ENCODE measurements around the gene MYO18A.

Gene MYO18A

GRCh38 chr17:29086628-29087332, 93.4 kb downstream of the MYO18A start:
- Mint-ChIP-seq H3K9me3 (no peaks in the 10 kb centered on the region), H3K27ac (peak overlapping the region; percentile 16 to 59), H3K36me3 (ENCODE audit: insufficient read depth) (peaks cover 72% of the 10 kb centered on the region), H3K4me1 (ENCODE audit: low read depth in 2 of 2) (no peaks in the 10 kb centered on the region), H3K27me3 (no peaks in the 10 kb centered on the region), H3K4me3 (no peak overlapping the region)
- ATAC-seq (replicated peaks) = no peak
- no peak for DNase-seq

GRCh38 chr17:29085223-29085622, 95.0 kb downstream of the MYO18A start:
- no peak overlapping the region for H3K4me3 Mint-ChIP-seq
- peaks cover 69% of the 10 kb centered on the region for H3K36me3 Mint-ChIP-seq (ENCODE audit: insufficient read depth)
- no peaks in the 10 kb centered on the region for H3K9me3 Mint-ChIP-seq
- DNase-seq (no peak), ATAC-seq (replicated peaks) (no peak)
- no peak overlapping the region for H3K27ac Mint-ChIP-seq
- H3K27me3 Mint-ChIP-seq = no peaks in the 10 kb centered on the region
- no peaks in the 10 kb centered on the region for H3K4me1 Mint-ChIP-seq (ENCODE audit: low read depth in 2 of 2)

- Mint-ChIP-seq H3K36me3 (ENCODE audit: insufficient read depth) (peaks cover 69% of the 10 kb centered on the region), H3K9me3 (no peaks in the 10 kb centered on the region), H3K4me1 (ENCODE audit: low read depth in 2 of 2) (peaks cover 0 to 3% of the 10 kb centered on the region in 2 donors), H3K4me3 (no peak overlapping the region), H3K27ac (peak overlapping the region in 1 of 2 donors; percentile 39), H3K27me3 (no peaks in the 10 kb centered on the region)
- DNase-seq (no peak), ATAC-seq (replicated peaks) (no peak)
Observed at GRCh38 chr17:29084541-29085146, 95.6 kb downstream of the MYO18A start.

DNA sequence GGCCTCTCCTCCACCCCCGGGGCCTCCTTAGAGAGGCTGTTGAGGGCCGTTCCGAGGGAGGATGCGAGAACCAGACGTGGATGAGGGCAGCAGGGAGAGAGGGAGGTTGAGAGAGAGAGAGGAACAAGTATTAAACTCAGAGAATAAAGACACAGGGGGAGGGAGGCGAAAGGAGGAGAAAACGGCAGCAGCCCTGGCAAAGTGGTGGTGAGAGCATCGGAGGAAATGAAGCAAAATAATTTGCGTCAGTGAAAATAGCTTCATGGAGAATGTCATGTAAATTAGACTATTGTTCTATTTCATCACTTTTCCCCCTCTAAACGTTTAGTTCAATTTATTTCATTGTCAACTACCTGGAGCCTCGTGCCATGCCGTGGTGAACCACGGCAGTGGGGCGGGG, 99.2 kb downstream of the MYO18A start:
- H3K27me3 Mint-ChIP-seq = no peaks in the 10 kb centered on the region
- peak overlapping the region in 1 of 2 donors; percentile 64 for H3K27ac Mint-ChIP-seq
- H3K4me1 Mint-ChIP-seq (ENCODE audit: low read depth in 2 of 2) = peaks cover 3 to 4% of the 10 kb centered on the region in 2 donors
- no peak overlapping the region for H3K4me3 Mint-ChIP-seq
- no peaks in the 10 kb centered on the region for H3K9me3 Mint-ChIP-seq
- no peak for DNase-seq
- H3K36me3 Mint-ChIP-seq (ENCODE audit: insufficient read depth) = peaks cover 45% of the 10 kb centered on the region
- ATAC-seq (replicated peaks) = no peak

- Mint-ChIP-seq H3K36me3 (ENCODE audit: insufficient read depth) (peaks cover 41% of the 10 kb centered on the region), H3K9me3 (no peaks in the 10 kb centered on the region), H3K27ac (no peak overlapping the region), H3K4me1 (ENCODE audit: low read depth in 2 of 2) (peaks cover 8% of the 10 kb centered on the region in 2 donors), H3K27me3 (no peaks in the 10 kb centered on the region), H3K4me3 (no peak overlapping the region)
- no peak for DNase-seq
- no peak for ATAC-seq (replicated peaks)
Observed at GRCh38 chr17:29080323-29080722, 99.9 kb downstream of the MYO18A start.

DNA sequence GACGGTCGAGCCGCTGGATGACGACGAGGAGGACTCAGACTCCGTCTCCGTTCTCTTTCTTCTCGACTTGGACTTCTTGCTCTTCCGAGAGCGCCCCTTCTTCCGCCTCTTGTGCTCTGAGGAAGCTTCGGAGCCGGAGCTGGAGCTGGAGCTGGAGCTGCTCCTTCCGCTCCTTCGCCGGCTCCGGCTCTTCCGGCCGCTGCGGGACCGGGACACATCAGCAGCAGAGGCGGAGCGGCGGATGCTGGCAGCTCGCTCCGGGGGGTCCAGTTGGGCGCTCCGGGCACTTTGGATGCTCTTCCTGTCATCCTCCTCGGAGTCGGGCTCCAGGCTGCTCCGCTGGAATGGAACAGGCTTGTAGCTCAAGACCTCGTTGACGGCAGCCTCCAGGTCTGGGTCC, 100.3 kb downstream of the MYO18A start:
- no peak overlapping the region for H3K27ac Mint-ChIP-seq
- H3K27me3 Mint-ChIP-seq = no peaks in the 10 kb centered on the region
- ATAC-seq (replicated peaks) (no peak), DNase-seq (no peak)
- peaks cover 37% of the 10 kb centered on the region for H3K36me3 Mint-ChIP-seq (ENCODE audit: insufficient read depth)
- H3K4me1 Mint-ChIP-seq (ENCODE audit: low read depth in 2 of 2) = peaks cover 8% of the 10 kb centered on the region in 2 donors
- H3K9me3 Mint-ChIP-seq = no peaks in the 10 kb centered on the region
- no peak overlapping the region for H3K4me3 Mint-ChIP-seq

GRCh38 chr17:29079433-29079832, 100.8 kb downstream of the MYO18A start:
- ATAC-seq (replicated peaks) = no peak
- no peak overlapping the region for H3K27ac Mint-ChIP-seq
- H3K36me3 Mint-ChIP-seq (ENCODE audit: insufficient read depth) = peaks cover 33% of the 10 kb centered on the region
- H3K4me1 Mint-ChIP-seq (ENCODE audit: low read depth in 2 of 2) = peaks cover 8 to 12% of the 10 kb centered on the region in 2 donors
- DNase-seq = no peak
- no peak overlapping the region for H3K4me3 Mint-ChIP-seq
- no peaks in the 10 kb centered on the region for H3K9me3 Mint-ChIP-seq
- H3K27me3 Mint-ChIP-seq = no peaks in the 10 kb centered on the region

- Mint-ChIP-seq H3K27ac (peak overlapping the region in 1 of 2 donors; percentile 46), H3K36me3 (ENCODE audit: insufficient read depth) (peaks cover 23% of the 10 kb centered on the region)
- ATAC-seq (replicated peaks) = no peak
Observed at GRCh38 chr17:29078183-29079045, 101.8 kb downstream of the MYO18A start.

DNA sequence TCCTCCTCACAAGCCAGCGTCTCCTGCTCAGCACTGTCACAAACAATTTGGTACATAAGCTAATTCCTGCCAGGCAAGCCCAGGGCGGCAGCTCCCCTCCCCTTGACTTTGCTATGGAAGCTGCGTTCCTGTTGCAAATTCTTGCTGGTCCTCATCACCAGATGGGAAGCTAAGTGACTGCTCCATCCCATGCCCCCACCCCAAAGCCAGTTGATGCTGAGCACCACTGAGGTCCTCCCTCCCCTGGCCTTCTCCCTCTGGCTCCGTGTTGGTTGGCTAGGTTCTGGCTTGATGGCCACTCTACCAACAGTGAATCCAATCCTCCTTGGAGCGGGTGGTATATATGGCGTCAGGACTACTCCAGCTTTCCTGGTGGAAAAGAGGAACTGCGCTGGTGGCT, 102.9 kb downstream of the MYO18A start:
- peaks cover 15 to 17% of the 10 kb centered on the region in 2 donors for H3K4me1 Mint-ChIP-seq (ENCODE audit: low read depth in 2 of 2)
- ATAC-seq (replicated peaks) = no peak
- no peaks in the 10 kb centered on the region for H3K9me3 Mint-ChIP-seq
- H3K27me3 Mint-ChIP-seq = no peaks in the 10 kb centered on the region
- peak overlapping the region in 1 of 2 donors; percentile 82 for H3K27ac Mint-ChIP-seq
- H3K4me3 Mint-ChIP-seq = no peak overlapping the region
- peaks cover 23% of the 10 kb centered on the region for H3K36me3 Mint-ChIP-seq (ENCODE audit: insufficient read depth)
- DNase-seq = no peak

More at GRCh38 chr17:29078183-29079045, 101.8 kb downstream of the MYO18A start:
- H3K4me1 Mint-ChIP-seq (ENCODE audit: low read depth in 2 of 2) = peaks cover 8 to 15% of the 10 kb centered on the region in 2 donors
- no peaks in the 10 kb centered on the region for H3K27me3 Mint-ChIP-seq
- H3K4me3 Mint-ChIP-seq = no peak overlapping the region
- H3K9me3 Mint-ChIP-seq = no peaks in the 10 kb centered on the region
- no peak for DNase-seq

DNA sequence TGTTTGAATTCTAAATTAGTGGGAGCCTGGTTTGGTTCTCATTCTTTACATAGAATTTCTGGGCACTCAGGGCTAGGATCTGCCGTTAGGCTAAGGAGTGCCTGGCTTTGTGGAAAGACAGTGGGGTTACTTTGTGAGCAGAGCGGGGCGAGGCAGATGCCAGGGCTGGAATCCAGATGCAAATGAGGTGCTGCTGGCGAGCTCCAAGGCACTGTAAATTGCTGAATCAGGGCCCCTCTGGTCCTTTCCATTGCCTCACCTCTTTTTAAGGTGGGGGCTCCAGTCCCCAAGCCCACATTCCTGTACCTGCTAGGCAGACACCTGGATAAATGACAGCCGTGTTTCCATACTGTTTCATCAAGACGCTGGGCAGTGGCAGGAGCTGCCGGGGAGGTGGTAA, 103.5 kb downstream of the MYO18A start:
- Mint-ChIP-seq H3K27ac (peak overlapping the region in 1 of 2 donors; percentile 82), H3K36me3 (ENCODE audit: insufficient read depth) (peaks cover 21% of the 10 kb centered on the region), H3K4me1 (ENCODE audit: low read depth in 2 of 2) (peaks cover 15 to 17% of the 10 kb centered on the region in 2 donors), H3K9me3 (no peaks in the 10 kb centered on the region), H3K27me3 (no peaks in the 10 kb centered on the region), H3K4me3 (no peak overlapping the region)
- DNase-seq (no peak), ATAC-seq (replicated peaks) (no peak)

GRCh38 chr17:29076087-29076486, 104.1 kb downstream of the MYO18A start:
- H3K4me1 Mint-ChIP-seq (ENCODE audit: low read depth in 2 of 2) = peaks cover 15 to 17% of the 10 kb centered on the region in 2 donors
- no peak overlapping the region for H3K4me3 Mint-ChIP-seq
- H3K27me3 Mint-ChIP-seq = no peaks in the 10 kb centered on the region
- DNase-seq = no peak
- peak overlapping the region; percentile 38 to 76 for H3K27ac Mint-ChIP-seq
- H3K36me3 Mint-ChIP-seq (ENCODE audit: insufficient read depth) = peaks cover 15% of the 10 kb centered on the region
- no peak for ATAC-seq (replicated peaks)
- no peaks in the 10 kb centered on the region for H3K9me3 Mint-ChIP-seq

- ATAC-seq (replicated peaks) (peak; percentile 91), DNase-seq (peak in 2 of 3 experiments; percentile 11 to 27)
- Mint-ChIP-seq H3K4me3 (peak overlapping the region in 1 of 2 donors; percentile 27), H3K36me3 (ENCODE audit: insufficient read depth) (peaks cover 8% of the 10 kb centered on the region), H3K27me3 (no peaks in the 10 kb centered on the region), H3K27ac (peak overlapping the region; percentile 71 to 83), H3K4me1 (ENCODE audit: low read depth in 2 of 2) (peaks cover 16 to 20% of the 10 kb centered on the region in 2 donors), H3K9me3 (no peaks in the 10 kb centered on the region)
Observed at GRCh38 chr17:29074488-29074887, 105.7 kb downstream of the MYO18A start.

DNA sequence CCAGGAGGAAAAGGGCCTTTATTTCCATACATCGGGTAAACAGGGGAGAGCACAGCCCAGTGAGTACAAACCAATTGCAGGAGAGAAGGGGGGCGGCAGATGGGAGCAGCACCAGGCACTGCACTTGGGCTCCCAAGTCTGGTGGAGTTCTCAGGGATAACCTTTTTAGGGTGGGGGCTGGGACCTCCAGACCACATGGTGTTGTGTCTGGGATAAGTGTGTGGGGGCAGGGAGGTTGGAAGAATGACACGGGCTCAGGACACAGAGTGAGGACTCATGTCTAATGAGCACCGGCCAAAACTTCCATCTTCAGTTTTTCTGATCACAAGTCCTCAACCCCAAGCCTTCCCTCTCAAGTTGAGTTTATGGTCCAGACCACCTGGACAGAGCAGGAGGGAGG, 106.7 kb downstream of the MYO18A start:
- ATAC-seq (replicated peaks) (no peak), DNase-seq (no peak)
- Mint-ChIP-seq H3K9me3 (no peaks in the 10 kb centered on the region), H3K4me1 (ENCODE audit: low read depth in 2 of 2) (peaks cover 16 to 20% of the 10 kb centered on the region in 2 donors), H3K4me3 (peak overlapping the region in 1 of 2 donors; percentile 27), H3K27me3 (no peaks in the 10 kb centered on the region), H3K27ac (peak overlapping the region; percentile 71 to 83), H3K36me3 (ENCODE audit: insufficient read depth) (peaks cover 10% of the 10 kb centered on the region)
